Memory B cell (primary cell): ENCODE measurements around the gene GPR137.

Experiments used
- ATAC-seq: fragments of 150-1000 bp; cut with Tn5 transposase; 2 replicates; pipeline ENCODE4 v1.10.0; 2021; ENCODE audit warnings: low read depth, mild to moderate bottlenecking, moderate library complexity
- DNase-seq, 2 donors: peaks; one replicate each; pipeline ENCODE4 v3.0.0; 2022; ENCODE audit warnings: low spot score in 2 of 2
- H3K27ac Mint-ChIP-seq: one replicate; pipeline ENCODE4 v1.8.0; 2022; ENCODE audit warnings: mild to moderate bottlenecking, moderate library complexity, mixed read lengths
- H3K27me3 Mint-ChIP-seq: one replicate; pipeline ENCODE4 v1.8.0; 2022; ENCODE audit warnings: mixed read lengths
- H3K36me3 Mint-ChIP-seq: one replicate; pipeline ENCODE4 v1.8.0; 2022; ENCODE audit warnings: mild to moderate bottlenecking, mixed read lengths
- H3K4me1 Mint-ChIP-seq: one replicate; pipeline ENCODE4 v1.8.0; 2022; ENCODE audit warnings: mixed read lengths
- H3K4me3 Mint-ChIP-seq: one replicate; pipeline ENCODE4 v1.8.0; 2022; ENCODE audit warnings: mild to moderate bottlenecking, moderate library complexity, mixed read lengths
- H3K9me3 Mint-ChIP-seq: one replicate; pipeline ENCODE4 v1.8.0; 2022; ENCODE audit warnings: mixed read lengths

Gene GPR137

DNA sequence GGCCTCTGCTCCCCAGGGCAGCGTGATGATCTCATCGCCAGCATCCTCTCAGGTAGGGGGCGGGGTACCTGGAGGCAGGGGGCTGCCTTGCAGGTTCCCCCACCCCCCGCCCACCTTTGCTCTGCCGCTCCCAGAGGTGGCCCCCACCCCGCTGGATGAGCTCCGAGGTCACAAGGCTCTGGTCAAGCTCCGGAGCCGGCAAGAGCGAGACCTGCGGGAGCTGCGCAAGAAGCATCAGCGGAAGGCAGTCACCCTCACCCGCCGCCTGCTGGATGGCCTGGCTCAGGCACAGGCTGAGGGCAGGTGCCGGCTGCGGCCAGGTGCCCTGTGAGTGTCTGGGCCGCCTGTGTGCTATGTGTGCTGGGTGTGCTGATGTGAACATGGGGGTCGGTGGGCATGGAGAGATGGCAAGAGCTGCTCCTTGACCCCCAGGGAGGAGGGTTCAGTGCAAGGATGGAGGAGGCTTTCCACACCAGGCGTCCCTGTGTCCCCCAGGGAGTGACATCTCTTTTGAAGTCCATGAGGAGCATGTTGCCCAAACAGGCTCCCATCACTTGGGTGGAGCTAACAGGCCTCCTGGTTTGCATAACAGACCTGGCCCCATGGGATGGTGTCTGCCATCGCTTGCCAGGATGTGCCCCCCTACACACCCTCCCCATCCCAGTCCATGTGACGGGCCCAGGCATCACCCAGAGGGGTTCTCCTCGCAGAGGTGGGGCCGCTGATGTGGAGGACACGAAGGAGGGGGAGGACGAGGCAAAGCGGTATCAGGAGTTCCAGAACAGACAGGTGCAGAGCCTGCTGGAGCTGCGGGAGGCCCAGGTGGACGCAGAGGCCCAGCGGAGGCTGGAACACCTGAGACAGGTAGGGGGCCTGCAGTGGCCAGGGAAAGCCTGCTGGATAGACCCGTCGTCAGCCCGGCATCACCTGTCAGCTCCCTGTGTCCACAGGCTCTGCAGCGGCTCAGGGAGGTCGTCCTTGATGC is 20.2 kb upstream of the GPR137 start:
- Mint-ChIP-seq H3K36me3 (peaks cover 4% of the 10 kb centered on the region), H3K4me3 (no peak overlapping the region)

DNA sequence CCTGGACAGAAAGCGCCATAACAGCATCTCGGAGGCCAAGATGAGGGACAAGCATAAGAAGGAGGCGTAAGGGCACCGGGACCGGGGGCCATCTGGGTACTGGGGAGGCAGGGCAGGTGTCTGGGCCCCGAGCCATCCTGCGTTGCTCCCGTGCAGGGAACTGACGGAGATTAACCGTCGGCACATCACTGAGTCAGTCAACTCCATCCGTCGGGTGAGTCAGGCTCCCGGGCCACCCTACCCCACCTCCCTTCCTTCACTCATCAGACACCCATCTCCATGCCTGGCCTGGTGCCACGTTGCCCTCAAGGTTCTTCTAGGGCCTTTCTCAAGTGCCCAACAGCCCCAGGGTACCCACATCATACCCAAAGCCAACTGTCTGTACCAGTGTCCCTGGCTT is 19.3 kb upstream of the GPR137 start:
- H3K27ac Mint-ChIP-seq = no peak overlapping the region
- no peaks in the 10 kb centered on the region for H3K9me3 Mint-ChIP-seq
- H3K4me1 Mint-ChIP-seq = peaks cover 13% of the 10 kb centered on the region
- no peaks in the 10 kb centered on the region for H3K27me3 Mint-ChIP-seq
- H3K4me3 Mint-ChIP-seq = no peak overlapping the region
- DNase-seq = no peak
- peaks cover 4% of the 10 kb centered on the region for H3K36me3 Mint-ChIP-seq
- ATAC-seq = no peak

More for the DNA sequence above, 20.2 kb upstream of the GPR137 start:
- no peak for DNase-seq
- no peak for ATAC-seq
- Mint-ChIP-seq H3K9me3 (no peaks in the 10 kb centered on the region), H3K4me1 (peaks cover 9% of the 10 kb centered on the region), H3K27me3 (no peaks in the 10 kb centered on the region), H3K27ac (no peak overlapping the region)

DNA sequence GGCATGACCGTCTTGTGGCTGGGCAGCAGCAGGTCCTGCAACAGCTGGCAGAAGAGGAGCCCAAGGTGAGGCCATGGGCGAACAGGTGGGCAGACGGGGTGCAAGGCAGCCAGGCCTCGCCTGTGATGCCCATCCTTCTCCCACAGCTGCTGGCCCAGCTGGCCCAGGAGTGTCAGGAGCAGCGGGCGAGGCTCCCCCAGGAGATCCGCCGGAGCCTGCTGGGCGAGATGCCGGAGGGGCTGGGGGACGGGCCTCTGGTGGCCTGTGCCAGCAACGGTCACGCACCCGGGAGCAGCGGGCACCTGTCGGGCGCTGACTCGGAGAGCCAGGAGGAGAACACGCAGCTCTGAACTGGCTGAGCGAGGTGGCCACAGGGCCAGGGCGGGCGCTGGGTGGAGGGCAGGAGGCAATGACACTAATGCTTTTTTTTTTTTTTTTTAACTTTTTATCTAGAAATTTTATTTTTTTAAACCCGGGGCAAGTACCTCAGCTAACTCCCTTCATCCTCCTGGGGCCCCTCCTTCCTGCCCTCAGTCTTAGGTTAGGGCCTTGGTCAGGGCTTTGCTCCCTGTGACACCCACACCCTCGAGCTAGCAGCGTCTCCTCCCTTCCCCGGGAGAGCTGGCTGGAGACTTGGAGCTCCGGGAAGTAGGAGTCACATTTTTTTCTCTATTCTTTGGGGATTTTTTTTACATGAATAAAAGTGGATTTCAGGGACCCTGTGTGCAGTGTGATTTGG is 18.3 kb upstream of the GPR137 start:
- no peak for DNase-seq
- Mint-ChIP-seq H3K9me3 (no peaks in the 10 kb centered on the region), H3K4me1 (peaks cover 13% of the 10 kb centered on the region), H3K27ac (no peak overlapping the region), H3K27me3 (no peaks in the 10 kb centered on the region), H3K4me3 (peak overlapping the region; percentile 46), H3K36me3 (peaks cover 2% of the 10 kb centered on the region)
- ATAC-seq = no peak

DNA sequence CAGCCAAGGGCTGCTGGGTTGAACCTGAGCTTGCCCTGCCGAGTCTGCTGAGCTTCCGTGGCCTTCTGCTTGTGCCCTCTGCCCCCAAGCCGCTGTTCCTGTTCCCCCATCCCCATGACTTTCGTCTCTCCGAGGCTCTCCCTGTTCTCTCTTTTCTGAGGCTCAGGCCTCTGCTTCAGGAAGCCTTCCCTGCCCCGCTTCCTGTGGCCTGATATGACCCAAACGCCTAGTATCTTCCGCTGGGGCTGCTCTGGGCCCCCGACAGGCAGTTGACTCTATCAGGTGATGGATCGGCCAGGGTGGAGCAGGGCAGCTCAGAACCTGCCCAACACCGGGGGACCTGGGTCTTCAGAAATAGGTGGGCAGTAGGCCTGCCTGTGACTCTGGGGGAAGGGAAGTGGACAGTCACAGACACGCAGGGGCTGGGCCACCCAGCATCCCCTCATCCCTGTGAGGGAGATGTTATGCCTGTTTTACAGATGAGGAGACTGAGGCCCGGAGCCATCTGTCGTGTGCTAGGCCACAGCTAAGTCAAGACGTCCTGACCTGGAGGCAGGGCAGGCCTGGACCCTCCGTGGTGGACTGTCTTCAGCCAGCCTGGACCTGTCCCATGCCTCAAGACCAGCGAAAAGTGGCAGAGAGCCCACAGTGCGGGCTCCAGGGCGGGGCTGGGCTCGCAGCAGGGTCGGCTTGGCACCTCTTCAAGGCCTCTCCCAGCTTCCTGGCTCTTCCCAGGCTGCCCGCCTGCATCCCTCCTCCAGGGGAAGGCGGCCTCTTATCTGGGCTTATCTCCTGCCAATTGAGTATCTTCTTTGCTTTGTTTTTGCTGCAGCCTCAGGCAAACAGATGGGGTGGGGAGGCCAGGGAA is 17.4 kb upstream of the GPR137 start:
- peak overlapping the region; percentile 97 for H3K4me3 Mint-ChIP-seq
- no peak for DNase-seq
- peaks cover 13% of the 10 kb centered on the region for H3K4me1 Mint-ChIP-seq
- H3K27me3 Mint-ChIP-seq = no peaks in the 10 kb centered on the region
- peak overlapping the region; percentile 95 for H3K27ac Mint-ChIP-seq
- no peak for ATAC-seq
- no peaks in the 10 kb centered on the region for H3K36me3 Mint-ChIP-seq
- no peaks in the 10 kb centered on the region for H3K9me3 Mint-ChIP-seq

DNA sequence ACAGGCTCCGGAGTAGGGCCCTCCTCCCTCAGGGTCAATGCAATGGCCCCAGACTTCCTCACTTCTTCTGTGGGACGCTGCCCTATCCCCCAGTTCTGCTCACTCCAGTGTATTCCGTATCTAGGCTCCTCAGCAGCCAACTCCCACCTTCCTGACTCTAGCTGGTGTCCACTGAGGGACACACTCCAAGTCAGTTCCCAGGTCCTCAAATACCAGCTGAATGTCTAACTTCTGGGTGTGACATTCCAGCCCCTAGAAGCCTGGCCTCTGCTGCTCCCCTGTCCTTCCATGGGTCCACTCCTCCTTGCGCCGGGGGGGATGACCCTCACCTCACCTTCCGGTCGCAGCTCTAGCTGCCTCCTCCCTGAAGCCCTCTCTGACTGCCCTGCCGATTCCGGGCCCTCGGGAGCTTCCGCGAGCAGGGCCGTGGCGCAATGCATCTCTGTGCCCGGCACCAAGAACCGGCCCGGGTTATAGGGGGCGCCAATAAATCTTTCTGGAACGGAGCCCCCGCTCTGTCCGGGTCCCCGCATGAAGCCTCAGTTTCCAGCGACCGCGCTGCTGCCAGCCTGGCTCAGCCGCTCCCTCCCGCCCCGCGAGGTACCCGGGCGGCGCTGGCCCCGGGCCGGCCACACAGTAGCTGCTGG is 16.6 kb upstream of the GPR137 start:
- Mint-ChIP-seq H3K4me3 (peak overlapping the region; percentile 97), H3K9me3 (no peaks in the 10 kb centered on the region), H3K4me1 (peaks cover 13% of the 10 kb centered on the region), H3K36me3 (no peaks in the 10 kb centered on the region), H3K27me3 (no peaks in the 10 kb centered on the region), H3K27ac (peak overlapping the region; percentile 95)
- DNase-seq (no peak), ATAC-seq (no peak)

DNA sequence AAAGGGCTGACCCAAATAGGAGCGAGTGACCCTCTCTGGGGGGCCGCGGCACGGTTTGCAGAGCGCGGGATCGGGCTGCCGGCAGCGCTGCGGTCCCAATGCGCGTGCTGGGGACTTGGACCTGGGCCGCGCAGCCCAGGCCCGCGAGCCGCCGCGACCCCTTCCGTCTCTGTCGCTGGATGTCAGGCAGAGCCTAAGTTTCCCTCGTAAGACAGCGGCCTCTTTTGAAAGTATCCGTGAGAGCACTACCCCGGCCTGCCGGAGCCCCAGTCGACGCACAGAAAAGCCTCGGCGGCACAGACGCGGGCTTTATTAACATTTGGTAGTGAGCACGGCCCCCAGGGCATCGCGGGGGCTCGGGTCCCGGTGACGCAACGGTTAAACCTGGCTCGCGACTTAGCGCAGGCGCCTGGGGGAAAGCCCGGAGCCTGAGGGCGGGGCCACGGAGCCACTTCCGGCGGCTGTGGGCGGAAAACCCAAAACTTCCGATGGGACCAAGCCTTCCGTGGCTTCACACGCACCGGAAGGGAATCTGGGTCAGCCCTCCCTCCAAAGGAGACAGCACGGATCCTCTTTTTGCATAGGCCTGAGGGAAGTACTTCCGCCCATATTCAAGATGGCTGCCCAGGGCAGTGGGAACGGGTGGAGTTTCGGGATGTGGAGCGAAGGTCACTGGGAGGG is 16.0 kb upstream of the GPR137 start:
- H3K27me3 Mint-ChIP-seq = no peaks in the 10 kb centered on the region
- peak overlapping the region; percentile 97 for H3K4me3 Mint-ChIP-seq
- H3K27ac Mint-ChIP-seq = peak overlapping the region; percentile 95
- no peaks in the 10 kb centered on the region for H3K36me3 Mint-ChIP-seq
- H3K9me3 Mint-ChIP-seq = no peaks in the 10 kb centered on the region
- ATAC-seq (peak; percentile 70), DNase-seq (peak; percentile 88 to 91)
- peaks cover 13% of the 10 kb centered on the region for H3K4me1 Mint-ChIP-seq

DNA sequence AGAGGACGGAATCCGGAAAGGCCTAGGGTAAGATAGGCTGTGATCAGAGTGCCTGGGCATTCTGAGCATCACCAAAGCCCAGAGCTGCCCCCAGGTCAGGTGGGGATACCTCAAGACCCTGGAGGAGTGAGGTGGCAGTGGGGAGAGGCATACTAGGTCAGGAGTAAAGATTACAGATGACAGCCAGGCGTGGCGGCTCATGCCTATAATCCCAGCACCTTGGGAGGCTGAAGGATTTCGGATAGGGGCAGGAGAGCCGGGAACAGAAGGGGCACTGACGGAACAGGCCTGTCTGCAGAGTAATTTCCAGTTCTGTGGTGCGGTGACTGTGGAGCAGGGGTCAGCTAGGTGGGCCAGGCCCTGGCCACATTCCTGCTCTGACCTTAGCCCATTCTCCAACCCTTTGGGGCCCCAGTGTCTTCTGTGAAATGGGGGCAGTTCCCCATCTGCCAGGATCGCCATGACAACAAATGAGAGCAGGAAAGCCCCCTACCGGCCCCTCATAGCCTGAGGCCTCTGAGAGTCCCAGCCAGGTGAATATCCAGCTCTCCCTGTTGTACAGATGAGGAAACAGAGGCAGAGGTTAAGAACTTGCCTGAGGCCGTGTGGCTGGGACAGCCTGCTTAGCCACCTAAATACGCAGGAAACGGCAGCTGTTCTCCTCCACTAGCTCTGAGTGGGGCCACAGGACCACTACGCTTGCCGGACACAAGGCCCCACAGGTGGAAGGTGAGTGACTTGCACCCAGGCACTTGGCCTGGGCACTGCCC is 10.4 kb upstream of the GPR137 start:
- Mint-ChIP-seq H3K36me3 (peaks cover 5% of the 10 kb centered on the region), H3K4me1 (peaks cover 4% of the 10 kb centered on the region), H3K27me3 (no peaks in the 10 kb centered on the region), H3K9me3 (no peaks in the 10 kb centered on the region), H3K27ac (no peak overlapping the region), H3K4me3 (no peak overlapping the region)
- ATAC-seq (no peak), DNase-seq (no peak)

DNA sequence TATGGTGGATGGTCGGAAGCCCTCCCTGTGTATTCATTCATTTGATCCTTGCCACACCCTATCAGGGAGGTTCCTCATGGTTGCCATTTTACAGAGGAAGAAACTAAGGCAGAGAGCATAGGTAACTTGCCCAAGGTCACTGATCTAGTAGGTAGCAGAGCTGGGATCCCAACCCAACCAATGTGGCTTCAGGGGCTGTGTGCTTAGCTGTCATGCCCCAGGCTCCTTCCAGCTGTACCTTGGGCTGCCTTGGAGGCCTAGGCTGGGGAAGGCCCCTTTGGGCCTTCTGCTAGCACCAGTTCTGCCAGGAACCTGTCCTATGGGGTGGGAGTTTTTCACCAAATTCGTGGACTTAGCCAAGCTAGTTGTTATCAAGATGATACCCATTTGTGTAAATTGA is 9.8 kb upstream of the GPR137 start:
- H3K36me3 Mint-ChIP-seq = peaks cover 5% of the 10 kb centered on the region
- no peak overlapping the region for H3K4me3 Mint-ChIP-seq
- H3K27ac Mint-ChIP-seq = no peak overlapping the region
- H3K4me1 Mint-ChIP-seq = peaks cover under 1% of the 10 kb centered on the region
- H3K27me3 Mint-ChIP-seq = no peaks in the 10 kb centered on the region
- ATAC-seq (no peak), DNase-seq (no peak)
- H3K9me3 Mint-ChIP-seq = no peaks in the 10 kb centered on the region

DNA sequence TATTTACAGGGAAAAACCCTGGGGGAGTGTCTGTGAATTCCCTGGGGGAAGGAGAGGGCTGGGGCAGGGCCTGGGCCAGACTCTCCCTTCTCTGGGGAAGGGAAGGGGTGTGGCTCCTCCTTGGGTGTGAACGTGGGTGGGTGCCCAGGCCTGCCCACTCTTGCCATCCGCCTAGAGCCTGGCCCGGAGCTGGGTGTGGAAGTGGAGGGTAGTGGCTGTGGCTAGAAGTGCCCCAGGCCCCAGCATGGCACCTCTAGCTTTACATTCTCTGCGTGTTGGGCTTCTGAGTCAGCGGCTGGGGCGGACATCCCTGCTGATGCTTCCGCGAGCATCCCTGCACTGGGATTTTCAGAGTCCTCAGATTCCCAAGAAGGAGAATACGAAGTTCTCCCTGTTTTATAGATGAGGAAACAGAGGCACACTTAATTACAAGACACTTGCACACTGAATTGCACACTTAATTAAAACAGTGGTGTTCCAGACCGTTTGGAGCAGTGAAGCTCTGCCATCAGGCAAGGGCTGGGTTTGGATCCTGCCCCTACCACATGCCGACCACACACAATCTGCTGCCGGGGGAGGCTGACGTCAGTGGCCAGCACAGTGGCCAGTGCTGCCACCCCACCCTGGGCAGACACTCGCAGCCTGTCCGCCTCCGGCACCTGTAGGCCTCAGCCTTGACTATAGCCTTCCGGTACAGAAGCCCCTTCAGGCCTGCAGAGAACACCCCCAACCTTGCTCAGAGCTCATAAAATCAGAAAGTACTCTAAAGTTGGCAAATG is 8.8 kb upstream of the GPR137 start:
- ATAC-seq (no peak), DNase-seq (no peak)
- Mint-ChIP-seq H3K27me3 (no peaks in the 10 kb centered on the region), H3K4me3 (no peak overlapping the region), H3K27ac (no peak overlapping the region), H3K4me1 (no peaks in the 10 kb centered on the region), H3K9me3 (no peaks in the 10 kb centered on the region), H3K36me3 (peaks cover 8% of the 10 kb centered on the region)

DNA sequence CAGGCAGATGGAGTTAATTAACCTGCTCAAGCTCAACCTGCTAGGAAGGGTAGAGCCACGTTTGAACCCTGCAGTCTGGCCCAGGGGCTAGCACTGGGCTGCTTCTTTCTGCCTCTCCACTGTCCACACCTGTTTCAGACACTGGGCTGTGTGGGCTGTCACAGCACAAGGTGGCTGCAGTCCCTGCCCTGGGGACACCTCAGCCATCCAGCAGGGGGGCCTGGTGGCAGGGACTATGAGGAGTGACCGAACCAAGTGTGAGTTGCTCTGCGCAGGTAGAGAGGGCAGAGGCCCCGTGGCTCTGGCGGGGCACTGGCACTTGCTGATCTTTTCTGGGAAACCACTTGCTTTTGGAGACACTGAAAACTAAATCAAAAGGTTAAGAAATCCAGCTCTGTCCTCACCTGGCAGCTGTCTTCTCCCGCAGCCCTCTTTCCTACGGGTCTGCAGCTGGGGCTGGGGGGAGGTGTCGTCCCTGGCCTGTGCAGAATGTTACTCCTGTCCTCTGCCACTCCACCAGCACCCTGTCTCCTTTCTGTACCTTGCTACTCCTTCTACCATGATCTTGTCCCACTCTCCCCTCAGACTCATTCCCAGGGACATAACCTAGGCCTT is 7.0 kb upstream of the GPR137 start:
- H3K36me3 Mint-ChIP-seq = peaks cover 11% of the 10 kb centered on the region
- no peak overlapping the region for H3K27ac Mint-ChIP-seq
- H3K4me1 Mint-ChIP-seq = peaks cover 3% of the 10 kb centered on the region
- no peak overlapping the region for H3K4me3 Mint-ChIP-seq
- no peak for ATAC-seq
- no peak for DNase-seq
- H3K9me3 Mint-ChIP-seq = no peaks in the 10 kb centered on the region
- H3K27me3 Mint-ChIP-seq = no peaks in the 10 kb centered on the region

DNA sequence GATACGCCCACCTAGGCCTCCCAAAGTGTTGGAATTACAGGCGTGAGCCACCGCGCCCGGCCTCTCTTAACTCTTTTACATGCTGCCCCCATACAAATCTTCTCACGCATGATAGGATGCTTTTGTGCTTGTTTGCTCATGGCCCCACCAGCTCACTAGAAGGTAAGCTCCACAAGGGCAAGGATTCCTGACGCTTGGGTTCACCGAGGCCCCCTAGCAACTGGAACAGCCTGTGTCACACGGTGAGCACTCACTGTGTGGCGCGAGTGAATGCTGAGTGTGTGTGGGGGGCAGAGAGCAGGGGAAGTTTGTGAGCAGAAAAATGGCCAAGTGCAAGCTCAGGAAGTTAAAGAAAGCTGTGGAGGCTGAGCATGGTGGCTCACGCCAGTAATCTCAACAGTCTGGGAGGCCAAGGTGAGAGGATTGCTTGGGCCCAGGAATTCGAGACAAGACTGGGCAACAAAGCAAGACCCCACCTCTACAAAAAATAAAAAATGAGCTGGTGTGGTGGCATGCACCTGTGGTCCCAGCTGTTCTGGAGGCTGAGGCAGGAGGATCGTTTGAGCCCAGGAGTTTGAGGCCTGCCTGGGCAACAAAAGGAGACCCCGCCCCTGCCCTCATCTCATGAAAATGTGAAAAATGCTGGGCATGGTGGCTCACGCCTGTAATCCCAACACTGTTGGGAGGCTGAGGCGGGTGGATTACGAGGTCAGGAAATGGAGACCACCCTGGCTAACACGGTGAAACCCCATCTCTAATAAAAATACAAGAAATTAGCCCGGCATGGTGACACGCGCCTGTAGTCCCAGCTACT is 3.5 kb upstream of the GPR137 start:
- DNase-seq = no peak
- peaks cover 13% of the 10 kb centered on the region for H3K4me1 Mint-ChIP-seq
- no peak overlapping the region for H3K4me3 Mint-ChIP-seq
- H3K9me3 Mint-ChIP-seq = no peaks in the 10 kb centered on the region
- H3K27me3 Mint-ChIP-seq = no peaks in the 10 kb centered on the region
- H3K36me3 Mint-ChIP-seq = peaks cover 11% of the 10 kb centered on the region
- peak overlapping the region; percentile 62 for H3K27ac Mint-ChIP-seq
- no peak for ATAC-seq
